ENCODE measurements around the gene URAD.

The URAD gene

DNA sequence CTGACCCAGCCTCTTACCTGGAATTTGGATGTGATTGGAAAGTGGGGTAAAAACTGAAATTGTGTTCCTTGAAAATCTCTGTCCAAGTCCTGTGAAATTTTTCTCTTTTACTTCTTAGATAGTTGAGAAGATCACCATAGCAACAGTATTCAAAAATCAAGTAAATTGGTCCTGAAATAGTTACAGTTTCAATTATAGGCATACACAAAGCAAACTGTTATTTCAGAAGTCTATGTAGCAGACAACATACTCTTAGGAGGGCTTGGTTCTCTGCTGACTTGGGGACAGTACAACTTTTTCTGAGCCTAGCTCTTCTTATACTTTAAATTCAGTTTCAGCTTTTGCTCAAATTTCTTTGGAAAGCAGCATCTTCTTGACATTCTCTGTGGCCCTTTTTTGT is 38.6 kb upstream of the URAD start:
- Histone ChIP-seq H2BK12ac (ENCODE audit: low read length) (no peak overlapping the region), H3K79me1 (ENCODE audit: low read depth, low read length) (no peaks in the 10 kb centered on the region), H2BK120ac (ENCODE audit: low read depth, low read length) (no peak overlapping the region), H3K4me2 (ENCODE audit: insufficient read depth, low read length, poor library complexity, severe bottlenecking) (no peak overlapping the region), H2BK15ac (ENCODE audit: low read length) (no peak overlapping the region), H3K4me3 (ENCODE audit: low read length in 2 of 2) (no peak overlapping the region), H3K27me3 (ENCODE audit: control insufficient read depth in 3 of 3, insufficient read depth in 3 of 3, low read depth in 1 of 3, low read length in 3 of 3) (peaks cover 0 to 8% (median 0%) of the 10 kb centered on the region in 3 experiments), H3K27ac (replicated peaks; ENCODE audit: low read length) (no peak overlapping the region), H3K9me3 (replicated peaks in 1 of 2; ENCODE audit: control insufficient read depth in 2 of 2, insufficient read depth in 1 of 2, low read depth in 1 of 2, low read length in 2 of 2) (no peaks in the 10 kb centered on the region), H3K4me1 (ENCODE audit: control insufficient read depth in 2 of 2, insufficient read depth in 1 of 2, low read depth in 1 of 2, low read length in 2 of 2) (peaks cover 4 to 5% of the 10 kb centered on the region in 2 donors), H3K23ac (ENCODE audit: low read depth, low read length, poor library complexity) (no peak overlapping the region), H3K14ac (ENCODE audit: low read length) (no peak overlapping the region), H3K18ac (ENCODE audit: low read length) (no peak overlapping the region), H3K4ac (ENCODE audit: low read length) (no peak overlapping the region), H3K9ac (ENCODE audit: low read depth, low read length, poor library complexity) (no peak overlapping the region), H4K91ac (ENCODE audit: low read depth, low read length, poor library complexity) (no peak overlapping the region), H2AK5ac (ENCODE audit: low read depth, low read length) (no peak overlapping the region), H3K36me3 (replicated peaks in 1 of 2; ENCODE audit: control insufficient read depth in 2 of 2, insufficient read depth in 2 of 2, low read length in 2 of 2) (no peaks in the 10 kb centered on the region), H2BK5ac (ENCODE audit: low read length) (no peak overlapping the region), H2AFZ (ENCODE audit: low read length) (no peak overlapping the region), H4K8ac (ENCODE audit: low read depth, low read length) (no peak overlapping the region)
- no peak for DNase-seq (ENCODE audit: low spot score)

DNA sequence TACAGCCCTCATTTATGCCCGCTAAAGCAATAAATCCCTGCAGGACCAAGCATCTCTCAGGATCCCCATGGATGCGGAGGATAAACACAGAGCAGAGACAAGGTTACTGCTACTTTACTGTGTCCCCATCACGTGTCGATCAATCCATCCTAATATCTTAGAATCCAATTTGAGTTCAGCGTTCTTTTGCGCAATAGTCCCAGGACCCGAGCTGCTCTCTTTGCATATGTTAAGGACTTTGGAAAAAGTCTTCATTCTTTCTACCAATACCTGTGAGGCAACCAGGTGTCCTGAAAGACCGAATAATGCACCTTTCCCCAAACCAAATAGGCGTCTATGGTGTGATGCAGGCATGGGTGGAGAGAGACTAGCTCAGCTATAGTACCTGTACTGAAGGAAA is 38.0 kb upstream of the URAD start:
- H4K8ac ChIP-seq (ENCODE audit: low read depth, low read length): no peak overlapping the region
- H3K18ac ChIP-seq (ENCODE audit: low read length): no peak overlapping the region
- WGBS, 2 donors (ENCODE audit: extremely low coverage in 2 of 2, insufficient read length in 2 of 2, insufficient replicate concordance in 1 of 2): no CpG with 5 or more reads among the region's 9 CpGs

DNA sequence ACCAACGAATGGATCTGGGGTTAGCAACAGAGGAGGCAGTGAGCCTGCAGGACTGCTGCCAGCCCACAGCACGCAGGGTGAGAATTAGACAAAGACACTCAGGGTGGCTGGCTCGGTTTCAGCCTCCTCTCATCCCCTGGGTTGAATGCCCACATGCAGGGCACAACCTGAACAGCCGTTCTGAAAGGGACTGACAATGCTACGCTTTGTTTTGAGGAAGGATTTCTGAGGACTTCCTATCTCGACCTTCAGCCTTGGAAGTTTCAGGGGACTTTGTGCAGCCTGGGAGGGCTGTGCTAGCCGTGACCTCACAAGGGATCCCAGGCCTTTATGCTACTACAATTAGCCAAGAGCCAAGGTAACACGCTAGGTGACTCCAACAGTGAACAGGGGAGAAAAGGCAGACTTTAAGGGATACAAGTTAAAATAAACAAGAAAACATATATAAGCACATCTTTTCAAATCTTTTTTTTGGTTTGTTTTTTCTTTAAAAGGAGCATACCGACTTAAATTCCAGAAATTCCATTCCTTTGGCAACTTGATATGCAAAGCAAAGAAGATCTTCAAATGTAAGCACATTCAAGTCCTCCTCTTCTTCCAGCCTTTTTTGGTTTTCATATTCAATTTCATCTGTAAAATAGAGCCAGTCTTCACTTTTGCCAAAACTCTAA is 34.5 kb upstream of the URAD start:
- peak; percentile 12 for DNase-seq (ENCODE audit: low spot score)
- no CpG with 5 or more reads among the region's 9 CpGs for WGBS, 2 donors (ENCODE audit: extremely low coverage in 2 of 2, insufficient read length in 2 of 2, insufficient replicate concordance in 1 of 2)

More for the DNA sequence above, 38.0 kb upstream of the URAD start:
- H3K4me1 ChIP-seq (ENCODE audit: control insufficient read depth in 2 of 2, insufficient read depth in 1 of 2, low read depth in 1 of 2, low read length in 2 of 2): peaks cover 4 to 5% of the 10 kb centered on the region in 2 donors
- no peak overlapping the region for H4K91ac ChIP-seq (ENCODE audit: low read depth, low read length, poor library complexity)
- H2BK12ac ChIP-seq (ENCODE audit: low read length): no peak overlapping the region
- no peak overlapping the region for H2AFZ ChIP-seq (ENCODE audit: low read length)
- H3K27me3 ChIP-seq (ENCODE audit: control insufficient read depth in 3 of 3, insufficient read depth in 3 of 3, low read depth in 1 of 3, low read length in 3 of 3): peaks cover 0 to 8% (median 0%) of the 10 kb centered on the region in 3 experiments
- H2AK5ac ChIP-seq (ENCODE audit: low read depth, low read length): no peak overlapping the region
- no peaks in the 10 kb centered on the region for H3K36me3 ChIP-seq (replicated peaks in 1 of 2; ENCODE audit: control insufficient read depth in 2 of 2, insufficient read depth in 2 of 2, low read length in 2 of 2)
- no peak overlapping the region for H3K4me2 ChIP-seq (ENCODE audit: insufficient read depth, low read length, poor library complexity, severe bottlenecking)
- H3K9ac ChIP-seq (ENCODE audit: low read depth, low read length, poor library complexity): no peak overlapping the region
- H3K4ac ChIP-seq (ENCODE audit: low read length): no peak overlapping the region
- no peaks in the 10 kb centered on the region for H3K79me1 ChIP-seq (ENCODE audit: low read depth, low read length)
- no peak overlapping the region for H3K14ac ChIP-seq (ENCODE audit: low read length)
- H2BK5ac ChIP-seq (ENCODE audit: low read length): no peak overlapping the region
- no peaks in the 10 kb centered on the region for H3K9me3 ChIP-seq (replicated peaks in 1 of 2; ENCODE audit: control insufficient read depth in 2 of 2, insufficient read depth in 1 of 2, low read depth in 1 of 2, low read length in 2 of 2)
- H3K4me3 ChIP-seq (ENCODE audit: low read length in 2 of 2): no peak overlapping the region
- no peak overlapping the region for H3K27ac ChIP-seq (replicated peaks; ENCODE audit: low read length)
- DNase-seq (ENCODE audit: low spot score): no peak
- no peak overlapping the region for H2BK120ac ChIP-seq (ENCODE audit: low read depth, low read length)
- H2BK15ac ChIP-seq (ENCODE audit: low read length): no peak overlapping the region
- no peak overlapping the region for H3K23ac ChIP-seq (ENCODE audit: low read depth, low read length, poor library complexity)

DNA sequence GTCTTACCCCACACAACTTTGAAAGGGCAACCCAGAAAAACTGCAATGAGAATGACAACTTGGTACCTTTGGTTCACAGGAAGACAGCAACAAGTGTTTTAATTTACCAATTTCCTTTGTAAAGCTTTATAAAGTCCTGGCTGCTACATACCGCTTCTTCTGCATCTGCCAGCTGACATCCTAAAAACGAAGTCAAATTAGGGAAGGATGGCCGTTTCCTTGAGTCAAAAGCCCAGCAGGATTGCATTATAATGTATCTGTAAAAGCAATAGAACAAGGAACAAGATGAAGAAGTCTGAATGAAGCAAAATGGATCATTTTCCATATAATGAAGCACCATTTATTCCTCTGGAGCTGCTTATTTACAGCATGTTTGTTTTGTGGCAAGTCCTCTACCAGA is 25.8 kb upstream of the URAD start:
- no peak for DNase-seq (ENCODE audit: low spot score)
- Histone ChIP-seq H3K4me2 (ENCODE audit: insufficient read depth, low read length, poor library complexity, severe bottlenecking) (no peak overlapping the region), H2BK12ac (ENCODE audit: low read length) (no peak overlapping the region), H3K27me3 (ENCODE audit: control insufficient read depth in 3 of 3, insufficient read depth in 3 of 3, low read depth in 1 of 3, low read length in 3 of 3) (no peaks in the 10 kb centered on the region), H3K79me1 (ENCODE audit: low read depth, low read length) (no peaks in the 10 kb centered on the region), H3K4ac (ENCODE audit: low read length) (no peak overlapping the region), H2BK5ac (ENCODE audit: low read length) (no peak overlapping the region), H3K9ac (ENCODE audit: low read depth, low read length, poor library complexity) (no peak overlapping the region), H3K18ac (ENCODE audit: low read length) (no peak overlapping the region), H2AFZ (ENCODE audit: low read length) (no peak overlapping the region), H3K9me3 (replicated peaks in 1 of 2; ENCODE audit: control insufficient read depth in 2 of 2, insufficient read depth in 1 of 2, low read depth in 1 of 2, low read length in 2 of 2) (no peaks in the 10 kb centered on the region), H3K4me1 (ENCODE audit: control insufficient read depth in 2 of 2, insufficient read depth in 1 of 2, low read depth in 1 of 2, low read length in 2 of 2) (no peaks in the 10 kb centered on the region), H4K91ac (ENCODE audit: low read depth, low read length, poor library complexity) (no peak overlapping the region), H3K27ac (replicated peaks; ENCODE audit: low read length) (no peak overlapping the region), H2AK5ac (ENCODE audit: low read depth, low read length) (no peak overlapping the region), H3K14ac (ENCODE audit: low read length) (no peak overlapping the region), H4K8ac (ENCODE audit: low read depth, low read length) (no peak overlapping the region), H2BK120ac (ENCODE audit: low read depth, low read length) (no peak overlapping the region), H2BK15ac (ENCODE audit: low read length) (no peak overlapping the region), H3K23ac (ENCODE audit: low read depth, low read length, poor library complexity) (no peak overlapping the region), H3K36me3 (replicated peaks in 1 of 2; ENCODE audit: control insufficient read depth in 2 of 2, insufficient read depth in 2 of 2, low read length in 2 of 2) (no peaks in the 10 kb centered on the region), H3K4me3 (ENCODE audit: low read length in 2 of 2) (no peak overlapping the region)
- no CpG with 5 or more reads among the region's 3 CpGs for WGBS, 2 donors (ENCODE audit: extremely low coverage in 2 of 2, insufficient read length in 2 of 2, insufficient replicate concordance in 1 of 2)

More for the DNA sequence above, 34.5 kb upstream of the URAD start:
- no peak overlapping the region for H3K18ac ChIP-seq (ENCODE audit: low read length)
- peak overlapping the region; percentile 43 for H2AFZ ChIP-seq (ENCODE audit: low read length)
- no peak overlapping the region for H2AK5ac ChIP-seq (ENCODE audit: low read depth, low read length)
- no peak overlapping the region for H2BK5ac ChIP-seq (ENCODE audit: low read length)
- no peak overlapping the region for H4K91ac ChIP-seq (ENCODE audit: low read depth, low read length, poor library complexity)
- no peak overlapping the region for H3K4ac ChIP-seq (ENCODE audit: low read length)
- no peaks in the 10 kb centered on the region for H3K79me1 ChIP-seq (ENCODE audit: low read depth, low read length)
- H3K4me1 ChIP-seq (ENCODE audit: control insufficient read depth in 2 of 2, insufficient read depth in 1 of 2, low read depth in 1 of 2, low read length in 2 of 2): peaks cover 4 to 5% of the 10 kb centered on the region in 2 donors
- H3K4me3 ChIP-seq (ENCODE audit: low read length in 2 of 2): no peak overlapping the region
- no peak overlapping the region for H2BK12ac ChIP-seq (ENCODE audit: low read length)
- no peak overlapping the region for H3K4me2 ChIP-seq (ENCODE audit: insufficient read depth, low read length, poor library complexity, severe bottlenecking)
- H2BK15ac ChIP-seq (ENCODE audit: low read length): no peak overlapping the region
- H3K9me3 ChIP-seq (replicated peaks in 1 of 2; ENCODE audit: control insufficient read depth in 2 of 2, insufficient read depth in 1 of 2, low read depth in 1 of 2, low read length in 2 of 2): no peaks in the 10 kb centered on the region
- no peak overlapping the region for H3K23ac ChIP-seq (ENCODE audit: low read depth, low read length, poor library complexity)
- H4K8ac ChIP-seq (ENCODE audit: low read depth, low read length): no peak overlapping the region
- H2BK120ac ChIP-seq (ENCODE audit: low read depth, low read length): no peak overlapping the region
- H3K27ac ChIP-seq (replicated peaks; ENCODE audit: low read length): no peak overlapping the region
- no peaks in the 10 kb centered on the region for H3K36me3 ChIP-seq (replicated peaks in 1 of 2; ENCODE audit: control insufficient read depth in 2 of 2, insufficient read depth in 2 of 2, low read length in 2 of 2)
- H3K27me3 ChIP-seq (ENCODE audit: control insufficient read depth in 3 of 3, insufficient read depth in 3 of 3, low read depth in 1 of 3, low read length in 3 of 3): peaks cover 0 to 2% (median 0%) of the 10 kb centered on the region in 3 experiments
- no peak overlapping the region for H3K9ac ChIP-seq (ENCODE audit: low read depth, low read length, poor library complexity)
- no peak overlapping the region for H3K14ac ChIP-seq (ENCODE audit: low read length)

All from neuronal stem cell (in vitro differentiated cells).